ENCODE results near the gene NOP9.

DNA sequence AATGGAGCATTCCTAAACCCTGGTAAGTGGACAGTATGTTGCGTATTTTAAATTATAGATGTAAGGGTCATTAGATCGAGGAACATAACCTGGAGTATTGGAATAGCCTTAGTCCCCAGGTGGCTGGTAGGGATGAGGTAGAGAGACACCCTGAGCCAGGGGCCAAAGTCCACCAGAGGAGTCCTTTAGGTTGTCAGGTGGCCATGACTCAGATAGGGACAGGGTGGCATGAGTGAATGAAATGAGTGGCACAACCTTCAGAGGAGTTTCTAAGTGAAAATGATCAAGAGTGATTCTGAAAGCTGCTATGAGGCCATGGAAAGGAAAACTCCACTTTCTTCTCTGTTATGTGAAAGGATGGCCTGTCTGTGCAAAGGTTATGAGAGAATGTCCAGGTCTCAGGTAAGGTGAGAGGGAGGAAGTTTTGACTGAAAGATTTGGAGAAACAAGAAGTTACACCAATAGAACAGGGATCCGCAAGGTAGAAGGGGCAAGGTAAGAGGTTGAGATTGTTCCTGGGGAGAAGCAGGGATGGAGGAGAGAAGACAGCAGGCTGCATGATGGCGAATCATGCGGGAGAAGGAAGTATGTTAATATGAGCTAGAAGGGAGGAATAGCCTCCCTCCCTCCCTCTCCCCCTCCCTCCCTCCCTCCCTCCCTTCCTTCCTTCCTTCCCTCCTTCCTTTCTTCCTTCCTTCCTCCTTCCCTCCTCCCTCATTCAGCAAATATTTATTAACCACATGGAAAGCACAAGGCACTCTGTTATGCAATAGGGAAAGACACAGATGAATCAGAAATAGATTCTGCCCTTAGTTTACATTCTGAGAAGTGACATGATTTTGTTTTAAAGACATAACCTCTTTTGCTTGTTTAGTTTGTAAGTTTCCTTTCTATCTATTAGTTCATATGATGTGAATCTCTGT, 54.2 kb downstream of the NOP9 start:
- TF ChIP-seq EZH2 (IDR thresholded peaks at IDR 0.05; ENCODE audit: insufficient read depth, poor library complexity, severe bottlenecking) (no peak), EZH2phosphoT487 (IDR thresholded peaks at IDR 0.05; ENCODE audit: insufficient read depth, low read depth) (no peak)

Measured in GM23248 (cell line).